GM18519 (cell line): Measurements from ENCODE around the gene SS18L1.

Experiments used
- ATAC-seq: cut with Tn5 transposase; IDR thresholded peaks from one replicate; pipeline ENCODE4 v1.9.1; 2021; ENCODE audit warnings: mild to moderate bottlenecking, moderate library complexity; ENCODE audit not compliant: unreplicated experiment, low FRiP score

SS18L1 gene

DNA sequence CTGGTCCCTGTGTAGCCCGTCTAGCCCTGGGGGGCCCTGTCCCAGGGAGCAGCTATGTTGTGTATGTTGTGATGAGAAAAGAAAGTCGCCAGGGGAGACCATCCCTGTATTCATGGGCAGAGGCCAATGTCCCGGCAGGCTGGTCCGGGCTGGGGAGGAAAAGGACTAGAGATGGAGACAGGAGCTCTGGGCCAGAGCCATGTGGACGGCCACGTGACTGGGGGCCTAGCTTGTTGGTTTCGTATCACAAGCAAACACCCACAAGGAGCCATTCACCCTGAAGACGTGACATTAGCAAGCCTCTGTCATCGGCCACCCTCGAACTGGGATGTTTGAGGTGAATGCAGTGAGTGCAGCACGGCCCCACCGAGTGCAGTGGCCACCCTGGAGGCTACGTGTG is 79.4 kb downstream of the SS18L1 start:
- no peak for ATAC-seq

DNA sequence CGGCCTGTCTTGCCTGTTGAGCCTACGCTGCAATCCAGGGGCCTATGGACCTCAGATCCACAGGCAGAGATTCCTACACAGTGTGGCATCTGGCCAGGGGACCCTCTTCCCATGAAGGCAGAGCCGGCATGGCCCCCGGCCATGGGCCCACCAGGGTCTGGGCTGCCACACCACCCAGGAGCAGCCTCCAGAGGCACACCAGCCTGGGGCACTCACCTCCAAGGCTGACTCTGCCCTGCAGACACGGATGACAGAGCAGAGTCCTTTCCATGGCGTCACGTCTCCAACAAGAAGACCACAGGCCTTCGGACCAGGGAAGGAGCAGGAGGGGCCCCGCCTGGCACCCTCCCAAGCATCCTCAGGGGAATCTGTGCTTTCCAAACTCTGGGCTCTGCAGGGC is 80.0 kb downstream of the SS18L1 start:
- ATAC-seq: no peak

GRCh38 chr20:62224113-62224855 is 80.7 kb downstream of the SS18L1 start:
- ATAC-seq: no peak

- no peak for ATAC-seq
Observed at GRCh38 chr20:62225026-62225425, 81.5 kb downstream of the SS18L1 start.

DNA sequence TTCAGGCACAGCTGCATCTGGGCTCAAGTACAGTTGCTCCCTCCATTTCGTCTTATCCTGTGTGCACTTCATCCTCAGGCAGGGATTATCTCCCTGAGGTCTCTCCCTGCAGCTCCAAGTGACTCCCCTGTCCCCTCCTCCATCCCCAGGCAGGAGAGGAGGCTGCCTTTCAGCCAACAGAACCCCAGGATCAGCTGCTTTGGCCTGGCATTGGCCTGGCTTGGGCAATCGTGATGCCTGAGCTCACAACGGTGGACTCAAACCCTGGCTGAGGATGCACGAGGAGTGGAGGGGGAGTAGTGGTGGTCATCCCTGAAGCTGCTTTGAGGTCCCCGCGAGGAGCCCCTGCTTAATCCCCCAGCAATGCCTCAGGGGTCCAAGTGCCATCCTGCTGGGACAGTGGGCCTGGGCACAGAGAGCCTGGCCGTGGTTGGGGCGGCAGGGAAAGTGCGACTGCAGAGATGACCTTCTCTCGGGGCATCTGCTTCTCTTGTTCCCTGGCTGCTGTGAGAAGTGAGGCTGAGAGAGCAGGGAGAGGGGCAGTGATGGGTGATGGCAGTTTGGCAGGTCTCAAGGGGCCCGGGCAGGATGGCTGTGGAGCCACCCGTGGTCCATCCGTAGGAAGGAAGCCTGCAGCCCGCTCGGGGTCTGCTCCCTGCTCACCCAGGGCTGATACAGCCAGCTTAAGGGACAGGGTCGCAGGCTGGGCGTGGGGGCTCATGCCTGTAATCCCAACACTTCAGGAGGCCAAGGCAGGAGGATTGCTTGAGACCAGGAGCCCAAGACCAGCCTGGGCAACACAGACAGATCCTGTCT is 82.5 kb downstream of the SS18L1 start:
- no peak for ATAC-seq

GRCh38 chr20:62226707-62227590 is 83.4 kb downstream of the SS18L1 start:
- ATAC-seq: no peak

DNA sequence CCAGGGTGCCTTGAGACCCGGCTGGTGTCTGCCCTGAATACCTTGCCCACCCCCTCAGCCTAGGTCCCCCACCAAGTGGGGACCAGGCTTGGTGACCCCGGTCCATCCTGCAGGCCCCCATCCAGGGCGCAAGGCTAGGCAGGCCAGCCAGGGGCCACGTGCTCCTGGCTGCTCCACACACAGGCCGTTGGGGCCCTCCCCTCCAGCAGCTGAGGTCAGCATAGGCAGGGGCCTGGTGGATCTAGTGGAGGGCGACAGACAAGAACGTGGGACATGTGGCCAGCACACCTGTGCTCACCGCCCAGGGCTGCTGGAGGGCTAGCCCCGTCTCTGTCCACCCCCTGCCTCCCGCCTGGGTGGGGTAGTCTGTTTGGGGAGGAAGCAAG is 84.0 kb downstream of the SS18L1 start:
- ATAC-seq: no peak

GRCh38 chr20:62227977-62228958 is 84.7 kb downstream of the SS18L1 start:
- ATAC-seq: no peak

GRCh38 chr20:62228982-62229545 is 85.5 kb downstream of the SS18L1 start:
- ATAC-seq: no peak

- ATAC-seq: no peak
Observed at GRCh38 chr20:62229667-62230066, 86.1 kb downstream of the SS18L1 start.

- ATAC-seq: no peak
Observed at GRCh38 chr20:62230276-62230675, 86.7 kb downstream of the SS18L1 start.

DNA sequence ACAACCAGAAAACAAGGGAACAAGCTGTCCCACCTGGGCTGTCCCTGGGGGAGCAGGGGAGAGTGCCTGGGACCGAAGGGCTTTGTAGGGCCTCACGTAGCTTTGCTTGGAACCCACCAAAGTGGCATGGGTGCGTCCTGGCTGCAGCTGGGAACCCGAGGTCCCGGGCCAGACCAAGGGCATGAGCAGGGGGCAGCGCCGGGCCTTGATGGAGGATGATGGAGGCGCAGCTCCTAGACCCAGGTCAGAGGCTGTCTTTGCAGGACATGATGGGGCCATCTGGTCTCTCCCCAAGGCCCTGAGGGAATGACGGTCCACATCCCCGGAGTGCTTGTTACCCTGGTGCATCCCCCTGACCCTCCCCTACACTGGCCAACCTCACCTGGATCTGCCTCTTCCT is 87.1 kb downstream of the SS18L1 start:
- no peak for ATAC-seq

- no peak for ATAC-seq
Observed at GRCh38 chr20:62231292-62231691, 87.7 kb downstream of the SS18L1 start.
